Parathyroid adenoma (tissue), 2 donors: ENCODE results near the gene SLC6A19.

Experiments used
- H2AFZ ChIP-seq: fragments of 300-600 bp; sonication (generic); one replicate; pipeline ENCODE4 v1.7.0; 2017; ENCODE audit warnings: antibody characterized with exemption, mild to moderate bottlenecking
- H3K27ac ChIP-seq: fragments of 300-600 bp; sonication (generic); one replicate; pipeline ENCODE4 v1.7.0; 2017
- H3K27me3 ChIP-seq: fragments of 300-600 bp; sonication (generic); one replicate; pipeline ENCODE4 v1.7.0; 2017; ENCODE audit warnings: low read length; ENCODE audit not compliant: control insufficient read depth, insufficient read depth
- H3K36me3 ChIP-seq: fragments of 300-600 bp; sonication (generic); one replicate; pipeline ENCODE4 v1.7.0; 2017; ENCODE audit warnings: low read length; ENCODE audit not compliant: control insufficient read depth, insufficient read depth
- H3K4me1 ChIP-seq: fragments of 300-600 bp; sonication (generic); one replicate; pipeline ENCODE4 v1.7.0; 2017; ENCODE audit warnings: control low read depth
- H3K4me2 ChIP-seq: fragments of 300-600 bp; sonication (generic); one replicate; pipeline ENCODE4 v1.7.0; 2017; ENCODE audit warnings: low read length
- H3K4me3 ChIP-seq: fragments of 300-600 bp; sonication (generic); one replicate; pipeline ENCODE4 v1.7.0; 2017; ENCODE audit warnings: low read depth, low read length
- H3K79me2 ChIP-seq: fragments of 300-600 bp; sonication (generic); one replicate; pipeline ENCODE4 v1.7.0; 2017; ENCODE audit warnings: control low read depth
- H3K9ac ChIP-seq: fragments of 300-600 bp; sonication (generic); one replicate; pipeline ENCODE4 v1.7.0; 2017; ENCODE audit warnings: mild to moderate bottlenecking
- H3K9me3 ChIP-seq: fragments of 300-600 bp; sonication (generic); one replicate; pipeline ENCODE4 v1.7.0; 2017; ENCODE audit warnings: low read length; ENCODE audit not compliant: control insufficient read depth
- TF ChIP-seq, protein P1 (sequence below): fragments of 300-600 bp; sonication (generic); IDR thresholded peaks from one replicate; pipeline ENCODE4 v1.7.0; 2017; ENCODE audit warnings: antibody characterized with exemption, mild to moderate bottlenecking
- donor health status: primary hyperparathyroidism.

Gene SLC6A19

DNA sequence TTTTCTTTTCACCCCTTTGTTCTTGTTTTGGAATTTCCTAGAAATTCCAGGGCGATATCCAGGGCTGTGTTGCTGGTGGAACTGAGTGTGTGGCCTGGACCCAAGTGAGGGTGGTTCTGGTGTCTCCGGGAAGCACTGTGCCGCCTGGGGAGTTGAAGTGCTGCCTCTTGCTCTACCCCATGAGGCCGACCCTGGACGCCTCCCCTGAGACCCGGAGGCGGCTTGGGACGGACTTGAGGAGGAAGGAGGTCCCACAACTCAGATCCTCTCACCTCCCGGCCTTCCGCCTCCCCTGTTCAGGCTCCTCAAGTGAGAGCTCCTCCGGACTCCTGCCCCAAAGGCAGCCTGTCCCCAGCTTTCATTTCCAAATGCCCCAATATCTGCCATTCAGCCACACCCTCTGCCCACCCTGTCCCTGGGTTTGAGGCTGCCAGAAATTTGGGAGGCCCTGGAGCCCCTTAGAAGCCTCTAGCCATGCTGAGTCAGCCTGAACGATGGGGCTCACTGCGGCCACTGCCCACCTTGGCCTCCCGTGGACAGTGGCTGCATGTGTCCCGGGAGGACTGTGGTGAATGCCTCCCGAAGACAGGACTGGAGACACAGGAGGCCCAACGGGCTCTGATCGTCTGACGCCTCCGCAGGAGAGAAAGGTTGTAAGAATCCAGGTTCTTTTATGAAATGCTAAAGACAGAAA, 42.6 kb upstream of the SLC6A19 start:
- Histone ChIP-seq H3K27ac (no peak overlapping the region), H3K9me3 (no peaks in the 10 kb centered on the region), H2AFZ (no peak overlapping the region), H3K4me3 (no peak overlapping the region), H3K4me2 (no peak overlapping the region), H3K79me2 (no peaks in the 10 kb centered on the region), H3K4me1 (no peaks in the 10 kb centered on the region), H3K27me3 (peaks cover 8% of the 10 kb centered on the region), H3K9ac (no peak overlapping the region), H3K36me3 (no peaks in the 10 kb centered on the region)
- TF ChIP-seq, protein P1, sequence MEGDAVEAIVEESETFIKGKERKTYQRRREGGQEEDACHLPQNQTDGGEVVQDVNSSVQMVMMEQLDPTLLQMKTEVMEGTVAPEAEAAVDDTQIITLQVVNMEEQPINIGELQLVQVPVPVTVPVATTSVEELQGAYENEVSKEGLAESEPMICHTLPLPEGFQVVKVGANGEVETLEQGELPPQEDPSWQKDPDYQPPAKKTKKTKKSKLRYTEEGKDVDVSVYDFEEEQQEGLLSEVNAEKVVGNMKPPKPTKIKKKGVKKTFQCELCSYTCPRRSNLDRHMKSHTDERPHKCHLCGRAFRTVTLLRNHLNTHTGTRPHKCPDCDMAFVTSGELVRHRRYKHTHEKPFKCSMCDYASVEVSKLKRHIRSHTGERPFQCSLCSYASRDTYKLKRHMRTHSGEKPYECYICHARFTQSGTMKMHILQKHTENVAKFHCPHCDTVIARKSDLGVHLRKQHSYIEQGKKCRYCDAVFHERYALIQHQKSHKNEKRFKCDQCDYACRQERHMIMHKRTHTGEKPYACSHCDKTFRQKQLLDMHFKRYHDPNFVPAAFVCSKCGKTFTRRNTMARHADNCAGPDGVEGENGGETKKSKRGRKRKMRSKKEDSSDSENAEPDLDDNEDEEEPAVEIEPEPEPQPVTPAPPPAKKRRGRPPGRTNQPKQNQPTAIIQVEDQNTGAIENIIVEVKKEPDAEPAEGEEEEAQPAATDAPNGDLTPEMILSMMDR = no peak

DNA sequence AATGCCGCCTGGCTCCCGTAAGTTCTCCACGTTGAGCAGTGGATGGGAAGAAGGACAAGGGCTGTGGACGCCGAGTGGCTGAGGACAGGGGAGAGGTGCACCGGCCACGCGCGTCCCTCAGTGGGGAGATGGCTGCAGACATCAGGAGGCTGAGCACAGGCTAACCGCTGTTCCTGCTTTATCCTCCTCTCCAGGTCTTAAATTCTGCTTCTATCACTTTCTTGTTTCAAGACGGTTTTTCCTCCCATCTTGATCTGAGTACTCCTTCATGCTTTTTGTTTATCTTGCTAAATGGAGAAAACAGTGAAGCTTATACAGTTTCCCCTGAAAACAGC, 42.1 kb upstream of the SLC6A19 start:
- Histone ChIP-seq H3K9ac (no peak overlapping the region), H2AFZ (no peak overlapping the region), H3K27ac (no peak overlapping the region), H3K4me1 (no peaks in the 10 kb centered on the region), H3K36me3 (no peaks in the 10 kb centered on the region), H3K9me3 (no peaks in the 10 kb centered on the region), H3K4me2 (no peak overlapping the region), H3K27me3 (peaks cover 8% of the 10 kb centered on the region), H3K4me3 (no peak overlapping the region), H3K79me2 (no peaks in the 10 kb centered on the region)
- TF ChIP-seq, protein P1 = no peak

DNA sequence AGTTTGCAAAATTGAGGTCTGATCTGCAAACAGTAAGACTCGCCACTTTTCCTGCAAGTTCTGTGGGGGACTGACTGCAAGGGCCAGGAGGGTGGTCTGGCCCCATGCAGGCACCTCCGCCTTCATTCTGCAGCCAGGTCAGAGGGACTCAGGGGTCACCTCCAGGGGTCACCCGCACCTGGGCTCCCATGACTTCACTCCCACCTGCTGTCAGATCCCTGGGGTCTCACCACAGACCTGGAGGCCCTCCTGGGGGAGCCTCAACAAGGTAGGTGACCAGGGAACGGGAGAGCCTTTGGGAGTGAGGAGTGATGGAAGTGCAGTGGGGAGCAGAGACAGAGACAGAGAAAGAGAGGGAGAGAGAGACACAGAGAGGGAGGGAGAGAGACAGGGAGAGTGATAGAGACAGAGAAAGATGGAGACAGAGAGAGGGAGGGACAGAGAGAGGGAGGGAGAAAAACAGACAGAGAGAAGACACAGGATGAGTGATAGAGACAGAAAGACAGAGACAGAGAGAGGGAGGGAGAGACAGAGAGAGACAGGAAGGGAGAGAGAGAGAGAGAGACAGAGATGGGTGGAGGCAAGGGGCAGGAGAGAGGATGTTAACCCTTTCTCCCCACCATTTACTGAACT, 41.5 kb upstream of the SLC6A19 start:
- TF ChIP-seq, protein P1 = no peak
- H3K9ac ChIP-seq = no peak overlapping the region
- no peak overlapping the region for H2AFZ ChIP-seq
- no peaks in the 10 kb centered on the region for H3K36me3 ChIP-seq
- no peak overlapping the region for H3K4me3 ChIP-seq
- H3K27ac ChIP-seq = no peak overlapping the region
- peaks cover 2% of the 10 kb centered on the region for H3K4me1 ChIP-seq
- peaks cover 8% of the 10 kb centered on the region for H3K27me3 ChIP-seq
- no peaks in the 10 kb centered on the region for H3K9me3 ChIP-seq
- no peaks in the 10 kb centered on the region for H3K79me2 ChIP-seq
- no peak overlapping the region for H3K4me2 ChIP-seq

DNA sequence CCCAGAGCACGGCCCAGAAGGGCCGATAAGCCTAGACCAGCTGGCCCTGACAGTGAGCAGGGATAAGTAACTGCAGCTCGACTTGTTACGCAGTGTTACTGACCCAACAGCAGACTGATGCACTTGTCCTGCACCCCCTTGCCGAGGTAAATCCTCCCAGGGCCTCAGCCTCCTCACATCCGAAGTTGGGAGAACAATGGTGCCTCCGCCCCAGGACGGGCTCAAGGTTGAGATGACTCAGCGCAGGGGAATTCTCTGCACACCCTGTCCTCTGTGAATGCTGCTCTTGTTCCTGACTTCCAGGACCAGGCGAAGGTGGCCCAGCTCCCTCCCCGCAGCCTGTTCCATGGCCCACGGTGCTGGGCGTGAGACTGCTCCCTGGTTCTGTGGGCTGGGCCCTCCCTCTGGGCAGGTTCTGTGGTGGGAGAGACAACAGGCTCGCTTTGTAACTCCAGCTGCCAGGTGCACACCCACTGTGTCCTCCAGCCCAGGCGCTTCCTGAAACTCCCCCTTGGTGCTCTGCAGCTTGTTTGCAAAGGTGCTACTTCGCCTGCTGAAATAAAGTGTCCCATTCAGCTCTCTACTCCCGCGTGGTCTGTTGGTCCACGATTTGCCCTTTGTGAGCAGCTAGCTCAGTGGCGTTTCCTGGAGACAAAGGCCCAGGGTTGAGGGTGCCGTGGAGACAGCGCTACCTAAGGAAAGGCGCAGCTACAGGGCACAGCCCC, 40.1 kb upstream of the SLC6A19 start:
- no peak overlapping the region for H2AFZ ChIP-seq
- H3K4me1 ChIP-seq = peaks cover 8% of the 10 kb centered on the region
- no peaks in the 10 kb centered on the region for H3K36me3 ChIP-seq
- H3K27me3 ChIP-seq = peaks cover 9% of the 10 kb centered on the region
- H3K4me2 ChIP-seq = no peak overlapping the region
- no peak overlapping the region for H3K27ac ChIP-seq
- no peaks in the 10 kb centered on the region for H3K9me3 ChIP-seq
- H3K79me2 ChIP-seq = no peaks in the 10 kb centered on the region
- H3K4me3 ChIP-seq = no peak overlapping the region
- TF ChIP-seq, protein P1 = no peak
- no peak overlapping the region for H3K9ac ChIP-seq
